HS-5 (cell line): ENCODE data around the gene PCDHB1.
A peak's percentile ranks its signal among the peaks of the same experiment; 100 is the strongest.
"Not testable (repeated sequence)": the region's sequence is repeated elsewhere in the genome, so short reads cannot be mapped to it uniquely, and the experiment has no call there.

Experiments
- DNase-seq: peaks from one replicate; pipeline ENCODE4 v3.0.0-alpha.2; 2012; ENCODE audit warnings: low read depth

The PCDHB1 gene

GRCh38 chr5:141077826-141078225 lies 26.7 kb downstream of the PCDHB1 start:
- DNase-seq, result no peak

GRCh38 chr5:141082228-141082627 lies 31.1 kb downstream of the PCDHB1 start:
- no peak for DNase-seq

- peak; percentile 14 for DNase-seq
Observed at GRCh38 chr5:141084487-141084989, 33.4 kb downstream of the PCDHB1 start.

- peak; percentile 34 for DNase-seq
Observed at GRCh38 chr5:141094481-141095262, 43.5 kb downstream of the PCDHB1 start, which contains the start of gene PCDHB2. Gene PCDHB2 (plus strand): TSS chr5:141094615. CDS start chr5:141094791, 176 bp downstream.

GRCh38 chr5:141095263-141095641 lies 44.1 kb downstream of the PCDHB1 start:
- DNase-seq, result no peak

- DNase-seq, result not testable (repeated sequence)
Observed at GRCh38 chr5:141096181-141096580, 45.0 kb downstream of the PCDHB1 start.

- not testable (repeated sequence) for DNase-seq
Observed at GRCh38 chr5:141096586-141096985, 45.4 kb downstream of the PCDHB1 start.

GRCh38 chr5:141100243-141100805 lies 49.1 kb downstream of the PCDHB1 start, which contains the start of gene PCDHB3:
Gene PCDHB3 (plus strand): TSS chr5:141100473. CDS start chr5:141100650, 177 bp downstream.
- no peak for DNase-seq

GRCh38 chr5:141101059-141101458 lies 49.9 kb downstream of the PCDHB1 start:
- no peak for DNase-seq

- DNase-seq, result not testable (repeated sequence)
Observed at GRCh38 chr5:141102070-141102469, 50.9 kb downstream of the PCDHB1 start.

- DNase-seq, result not testable (repeated sequence)
Observed at GRCh38 chr5:141102471-141102870, 51.3 kb downstream of the PCDHB1 start.

GRCh38 chr5:141105350-141105749 lies 54.2 kb downstream of the PCDHB1 start:
- DNase-seq, result no peak
